B cell (primary cell): Measurements from ENCODE around the gene PNPLA3. TPM values are rescaled to one million over a fixed set of nuclear protein-coding genes. Genes with fewer than 3 reads are reported as not detected.

Experiments used
- ATAC-seq: fragments of 200-7000 bp; cut with Tn5 transposase; one replicate; pipeline ENCODE4 v1.10.0; 2021; ENCODE audit warnings: low read depth, mild to moderate bottlenecking, moderate number of reproducible peaks, moderate library complexity
- CTCF ChIA-PET: fragments of 350-600 bp; sonication (Branson Sonifier 250); formaldehyde crosslinking; loops from one replicate; lab custom pipeline; 2021; ENCODE audit warnings: antibody characterized with exemption, inconsistent platforms; lab: Charles Lee
- POLR2A ChIA-PET: fragments of 350-600 bp; sonication (Branson Sonifier 250); formaldehyde crosslinking; loops from one replicate; lab custom pipeline; 2021; ENCODE audit warnings: antibody characterized with exemption; lab: Charles Lee
- DNase-seq: peaks from one replicate; pipeline ENCODE4 v3.0.0; 2013
- H2AFZ ChIP-seq: 2 replicates; pipeline ENCODE4 v1.6.1; 2012; ENCODE audit warnings: mild to moderate bottlenecking, low read depth, low read length; ENCODE audit not compliant: insufficient read depth, poor library complexity, severe bottlenecking
- H3K27ac ChIP-seq, 2 donors: 1 replicate in 1 of 2; 2 replicates in 1 of 2; pipeline ENCODE4 v1.5.1; 2012 to 2013; ENCODE audit warnings: low read length in 2 of 2, mild to moderate bottlenecking in 2 of 2, moderate library complexity in 1 of 2
- H3K27me3 ChIP-seq, 4 experiments: fragments of 200-600 bp in 1 of 4; sonication (generic) in 1 of 4; replicated peaks in 1 of 4; 1 replicate in 2 of 4; 2 replicates in 2 of 4; pipeline versions ENCODE4 v1.6.1 to v1.7.0; 2013 to 2016; ENCODE audit warnings: low read length in 3 of 4, mild to moderate bottlenecking in 2 of 4, mixed read lengths in 1 of 4, moderate library complexity in 1 of 4; ENCODE audit not compliant: insufficient read depth in 4 of 4, control insufficient read depth in 3 of 4; ENCODE audit errors: control extremely low read depth in 1 of 4
- H3K36me3 ChIP-seq, 2 experiments: replicated peaks in 1 of 2; 1 replicate in 1 of 2; 2 replicates in 1 of 2; pipeline versions ENCODE4 v1.6.1 to v1.7.1; 2013; ENCODE audit warnings: low read length in 1 of 2; ENCODE audit not compliant: insufficient read depth in 2 of 2, control insufficient read depth in 1 of 2; ENCODE audit errors: control extremely low read depth in 1 of 2, extremely low read depth in 1 of 2
- H3K4me1 ChIP-seq, 2 donors: fragments of 200-600 bp in 1 of 2; sonication (generic) in 1 of 2; 1 replicate in 1 of 2; 2 replicates in 1 of 2; pipeline versions ENCODE4 v1.5.1 to v1.6.1; 2013 to 2017; ENCODE audit warnings: low read length in 2 of 2; ENCODE audit not compliant: control insufficient read depth in 2 of 2, insufficient read depth in 2 of 2
- H3K4me2 ChIP-seq: replicated peaks from 2 replicates; pipeline ENCODE3; 2012; ENCODE audit warnings: mild to moderate bottlenecking, low read depth, low read length; ENCODE audit not compliant: poor library complexity, severe bottlenecking
- H3K4me3 ChIP-seq, 5 experiments: fragments of 200-600 bp in 1 of 5; sonication (generic) in 1 of 5; 1 replicate in 3 of 5; 2 replicates in 2 of 5; pipeline versions ENCODE4 v1.5.1 to v1.7.0; 2011 to 2016; ENCODE audit warnings: low read length in 4 of 5, mild to moderate bottlenecking in 4 of 5, low read depth in 2 of 5, control low read depth in 1 of 5, moderate library complexity in 1 of 5; ENCODE audit not compliant: insufficient read depth in 1 of 5; ENCODE audit errors: control extremely low read depth in 1 of 5, extremely low read depth in 1 of 5
- H3K79me2 ChIP-seq: fragments of 200-600 bp; sonication (generic); one replicate; pipeline ENCODE4 v1.6.0; 2016; ENCODE audit warnings: low read length; ENCODE audit not compliant: control insufficient read depth, insufficient read depth
- H3K9ac ChIP-seq: fragments of 200-600 bp; sonication (generic); 2 replicates; pipeline ENCODE4 v1.6.1; 2017; ENCODE audit warnings: mild to moderate bottlenecking, low read length, moderate library complexity
- H3K9me3 ChIP-seq, 3 donors: one replicate each; pipeline versions ENCODE4 v1.6.1 to v1.7.1; 2013; ENCODE audit warnings: low read length in 2 of 3; ENCODE audit not compliant: control insufficient read depth in 2 of 3, insufficient read depth in 1 of 3; ENCODE audit errors: control extremely low read depth in 1 of 3
- H4K20me1 ChIP-seq: 2 replicates; pipeline ENCODE4 v1.6.0; 2012; ENCODE audit warnings: mild to moderate bottlenecking, low read length; ENCODE audit not compliant: insufficient read depth, control insufficient read depth, poor library complexity, severe bottlenecking
- H3K27ac Mint-ChIP-seq: one replicate; pipeline ENCODE4 v1.8.0; 2021; ENCODE audit warnings: mixed read lengths
- H3K27me3 Mint-ChIP-seq: one replicate; pipeline ENCODE4 v1.8.0; 2021; ENCODE audit warnings: mixed read lengths
- H3K4me1 Mint-ChIP-seq: one replicate; pipeline ENCODE4 v1.8.0; 2021; ENCODE audit warnings: mixed read lengths
- H3K4me3 Mint-ChIP-seq: one replicate; pipeline ENCODE4 v1.8.0; 2021; ENCODE audit warnings: mixed read lengths
- H3K9me3 Mint-ChIP-seq: one replicate; pipeline ENCODE4 v1.8.0; 2022; ENCODE audit warnings: mixed read lengths; ENCODE audit not compliant: insufficient read depth
- EZH2 ChIP-seq: IDR thresholded peaks from 2 replicates; pipeline ENCODE4 v1.6.1; 2012; ENCODE audit warnings: borderline replicate concordance, low read depth, mild to moderate bottlenecking, moderate library complexity, low read length; ENCODE audit not compliant: insufficient read depth, poor library complexity, severe bottlenecking
- WGBS: methylation state at CpG from one replicate; pipeline ENCODE4 v1.1.5; 2013; ENCODE audit warnings: missing lambda C conversion rate; ENCODE audit not compliant: insufficient coverage; 5-methylcytosine and 5-hydroxymethylcytosine counted together
- intact Hi-C: fragments of 100-400 bp; cut with micrococcal nuclease; formaldehyde crosslinking; loops from one replicate; pipeline ENCODE4 v1.10.0; 2022
- polyA plus RNA-seq: library from polyadenylated mRNA; depleted of rRNA; stranded (reverse); fragments of >200 nt; gene quantifications from 2 replicates; pipeline ENCODE4 v1.2.3, GENCODE V29; 2012
- total RNA-seq, 2 donors: library from RNA; stranded (reverse); fragments of 120-200 nt in 1 of 2; gene quantifications; 1 replicate in 1 of 2; 2 replicates in 1 of 2; pipeline versions ENCODE4 v1.2.3 to v1.2.4, GENCODE V29; 2013 to 2022
- TF ChIP-seq, protein P1 (sequence below): fragments of 200-600 bp; IDR thresholded peaks from one replicate; pipeline ENCODE4 v1.8.0; 2022; ENCODE audit warnings: antibody characterized with exemption, mild to moderate bottlenecking

Gene PNPLA3
- total and polyA plus RNA-seq, 2 donors (not counting 1 experiment from before 2014, with no cell fraction given), result 0.15 TPM; not detected in 1

DNA sequence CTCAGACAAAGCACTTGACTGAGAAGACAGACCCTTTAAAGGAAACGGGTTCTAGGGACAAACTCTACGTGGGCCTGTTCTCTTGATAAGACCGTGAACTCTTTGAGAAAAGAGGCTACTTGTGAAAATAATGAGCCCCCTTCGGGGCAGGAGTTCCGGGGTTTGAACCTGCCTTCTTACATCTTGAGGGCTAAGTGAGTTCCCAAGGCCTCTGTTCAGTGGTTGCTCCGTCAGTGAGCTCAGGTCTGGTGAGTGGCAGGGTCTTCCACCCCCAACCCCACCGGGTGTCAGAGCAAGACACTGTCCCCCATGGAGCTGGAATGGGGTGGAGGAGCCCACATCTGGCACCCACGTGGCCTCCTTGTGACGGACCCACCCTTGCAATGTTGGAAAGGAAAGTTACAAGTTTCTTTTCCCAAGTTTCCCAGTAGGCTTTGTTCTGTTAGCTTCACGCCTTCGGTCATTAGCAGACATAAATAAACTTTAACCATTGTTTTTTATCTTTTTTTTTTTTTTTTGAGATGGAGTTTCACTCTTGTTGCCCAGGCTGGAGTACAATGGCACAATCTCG is 25.3 kb downstream of the PNPLA3 start:
- Mint-ChIP-seq H3K9me3 (no peaks in the 10 kb centered on the region), H3K4me1 (peaks cover 2% of the 10 kb centered on the region), H3K27me3 (peaks cover 11% of the 10 kb centered on the region), H3K4me3 (no peak overlapping the region), H3K27ac (no peak overlapping the region)
- no peaks in the 10 kb centered on the region for H4K20me1 ChIP-seq
- CTCF ChIA-PET, result interaction anchor here (1.5 kb wide), 1 partner anchor 9 kb away, joined by 5 read pairs; no protein-coding TSS in a partner anchor
- no peak overlapping the region for H3K27ac ChIP-seq
- no peak for ATAC-seq
- 91% methylated on average over 6 of the region's 12 CpGs for WGBS
- H3K36me3 ChIP-seq, result no peaks in the 10 kb centered on the region
- no peak for DNase-seq
- H3K9me3 ChIP-seq, result no peaks in the 10 kb centered on the region
- H2AFZ ChIP-seq, result no peak overlapping the region
- H3K4me2 ChIP-seq, result no peak overlapping the region
- POLR2A ChIA-PET, result no interaction called here
- peaks cover under 1 to 5% of the 10 kb centered on the region in 2 donors for H3K4me1 ChIP-seq
- H3K27me3 ChIP-seq, result peaks cover 0 to 6% (median 0%) of the 10 kb centered on the region in 4 experiments
- intact Hi-C loops, result no loop called here
- H3K79me2 ChIP-seq, result no peaks in the 10 kb centered on the region
- H3K4me3 ChIP-seq, result no peak overlapping the region
- no peak overlapping the region for H3K9ac ChIP-seq
- TF ChIP-seq EZH2, result no peak
- TF ChIP-seq, protein P1, sequence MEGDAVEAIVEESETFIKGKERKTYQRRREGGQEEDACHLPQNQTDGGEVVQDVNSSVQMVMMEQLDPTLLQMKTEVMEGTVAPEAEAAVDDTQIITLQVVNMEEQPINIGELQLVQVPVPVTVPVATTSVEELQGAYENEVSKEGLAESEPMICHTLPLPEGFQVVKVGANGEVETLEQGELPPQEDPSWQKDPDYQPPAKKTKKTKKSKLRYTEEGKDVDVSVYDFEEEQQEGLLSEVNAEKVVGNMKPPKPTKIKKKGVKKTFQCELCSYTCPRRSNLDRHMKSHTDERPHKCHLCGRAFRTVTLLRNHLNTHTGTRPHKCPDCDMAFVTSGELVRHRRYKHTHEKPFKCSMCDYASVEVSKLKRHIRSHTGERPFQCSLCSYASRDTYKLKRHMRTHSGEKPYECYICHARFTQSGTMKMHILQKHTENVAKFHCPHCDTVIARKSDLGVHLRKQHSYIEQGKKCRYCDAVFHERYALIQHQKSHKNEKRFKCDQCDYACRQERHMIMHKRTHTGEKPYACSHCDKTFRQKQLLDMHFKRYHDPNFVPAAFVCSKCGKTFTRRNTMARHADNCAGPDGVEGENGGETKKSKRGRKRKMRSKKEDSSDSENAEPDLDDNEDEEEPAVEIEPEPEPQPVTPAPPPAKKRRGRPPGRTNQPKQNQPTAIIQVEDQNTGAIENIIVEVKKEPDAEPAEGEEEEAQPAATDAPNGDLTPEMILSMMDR, result no peak

DNA sequence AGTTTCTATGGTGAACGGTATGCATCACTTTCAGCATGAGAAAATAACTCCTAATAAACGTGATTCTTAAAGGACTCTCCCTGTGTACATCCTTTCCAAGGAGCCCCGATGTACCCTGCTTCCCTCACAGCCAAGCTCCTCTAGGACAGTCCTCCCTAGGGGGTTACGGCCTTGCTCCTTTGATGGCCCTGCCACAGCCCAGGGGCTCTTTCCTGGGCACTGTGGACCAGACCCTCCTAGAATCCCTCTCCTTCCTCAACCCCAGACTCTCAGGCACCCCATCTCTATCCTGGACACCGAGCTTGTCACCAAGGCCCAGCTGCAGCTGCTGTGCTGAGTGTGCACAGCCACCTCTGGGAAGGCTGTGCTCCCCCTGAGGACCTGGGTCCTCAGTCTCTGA is 27.8 kb downstream of the PNPLA3 start:
- no peaks in the 10 kb centered on the region for H3K36me3 ChIP-seq
- no peak overlapping the region for H3K9ac ChIP-seq
- ChIA-PET POLR2A (interaction anchor here (0.6 kb wide), 1 partner anchor 230 kb away, joined by 3 read pairs; the partner anchor contains the start of gene PARVG), CTCF (interaction anchor here (1.0 kb wide), 1 partner anchor 135 kb away, joined by 3 read pairs; no protein-coding TSS in a partner anchor)
- H3K27ac Mint-ChIP-seq, result no peak overlapping the region
- no peak overlapping the region for H2AFZ ChIP-seq
- H3K27ac ChIP-seq, result no peak overlapping the region
- 91% methylated on average over 4 of the region's 5 CpGs for WGBS
- peaks cover 4% of the 10 kb centered on the region for H3K27me3 Mint-ChIP-seq
- TF ChIP-seq, protein P1, result no peak
- TF ChIP-seq EZH2, result no peak
- DNase-seq (no peak), ATAC-seq (no peak)
- H3K9me3 Mint-ChIP-seq, result no peaks in the 10 kb centered on the region
- no peak overlapping the region for H3K4me3 Mint-ChIP-seq
- H3K79me2 ChIP-seq, result peaks cover 9% of the 10 kb centered on the region
- H3K4me3 ChIP-seq, result no peak overlapping the region
- peaks cover 0 to 4% (median 0%) of the 10 kb centered on the region in 4 experiments for H3K27me3 ChIP-seq
- intact Hi-C loops, result no loop called here
- peaks cover 12 to 18% of the 10 kb centered on the region in 2 donors for H3K4me1 ChIP-seq
- H4K20me1 ChIP-seq, result peaks cover 4% of the 10 kb centered on the region
- no peak overlapping the region for H3K4me2 ChIP-seq
- no peaks in the 10 kb centered on the region for H3K9me3 ChIP-seq
- H3K4me1 Mint-ChIP-seq, result peaks cover 24% of the 10 kb centered on the region
